Measurements from ENCODE around the gene CCDC159. TPM values are rescaled to one million over a fixed set of nuclear protein-coding genes. Genes with fewer than 3 reads are reported as not detected.

The CCDC159 gene
- total and polyA plus RNA-seq, 2 of the 13 experiments (the other 11 are each of a cell fraction or from before 2014, with no cell fraction given) = 1.7 to 6.3 TPM

GRCh38 chr19:11324079-11324661 lies 22.1 kb upstream of the CCDC159 start (continued):
- TF ChIP-seq, protein P1, sequence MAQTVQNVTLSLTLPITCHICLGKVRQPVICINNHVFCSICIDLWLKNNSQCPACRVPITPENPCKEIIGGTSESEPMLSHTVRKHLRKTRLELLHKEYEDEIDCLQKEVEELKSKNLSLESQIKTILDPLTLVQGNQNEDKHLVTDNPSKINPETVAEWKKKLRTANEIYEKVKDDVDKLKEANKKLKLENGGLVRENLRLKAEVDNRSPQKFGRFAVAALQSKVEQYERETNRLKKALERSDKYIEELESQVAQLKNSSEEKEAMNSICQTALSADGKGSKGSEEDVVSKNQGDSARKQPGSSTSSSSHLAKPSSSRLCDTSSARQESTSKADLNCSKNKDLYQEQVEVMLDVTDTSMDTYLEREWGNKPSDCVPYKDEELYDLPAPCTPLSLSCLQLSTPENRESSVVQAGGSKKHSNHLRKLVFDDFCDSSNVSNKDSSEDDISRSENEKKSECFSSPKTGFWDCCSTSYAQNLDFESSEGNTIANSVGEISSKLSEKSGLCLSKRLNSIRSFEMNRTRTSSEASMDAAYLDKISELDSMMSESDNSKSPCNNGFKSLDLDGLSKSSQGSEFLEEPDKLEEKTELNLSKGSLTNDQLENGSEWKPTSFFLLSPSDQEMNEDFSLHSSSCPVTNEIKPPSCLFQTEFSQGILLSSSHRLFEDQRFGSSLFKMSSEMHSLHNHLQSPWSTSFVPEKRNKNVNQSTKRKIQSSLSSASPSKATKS (CRISPR knock-in tag; IDR thresholded peaks at IDR 0.05) = no peak
- TF ChIP-seq ZBTB38 (CRISPR knock-in tag; IDR thresholded peaks at IDR 0.05) = no peak
- TF ChIP-seq, protein P2, sequence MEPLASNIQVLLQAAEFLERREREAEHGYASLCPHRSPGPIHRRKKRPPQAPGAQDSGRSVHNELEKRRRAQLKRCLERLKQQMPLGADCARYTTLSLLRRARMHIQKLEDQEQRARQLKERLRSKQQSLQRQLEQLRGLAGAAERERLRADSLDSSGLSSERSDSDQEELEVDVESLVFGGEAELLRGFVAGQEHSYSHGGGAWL (CRISPR knock-in tag; IDR thresholded peaks at IDR 0.05) = peak; percentile 29; the same call in 1 of the 2 replicates
- TF ChIP-seq TFE3 (CRISPR knock-in tag; IDR thresholded peaks at IDR 0.05) = 0 out of 2 replicates have a peak, but pooled peaks have one; percentile 27
- no peak for TF ChIP-seq ZFP41 (CRISPR knock-in tag; IDR thresholded peaks at IDR 0.05; ENCODE audit: borderline replicate concordance)
- no peak for TF ChIP-seq MXD4 (CRISPR knock-in tag; IDR thresholded peaks at IDR 0.05)
- TF ChIP-seq SKIL (CRISPR knock-in tag; IDR thresholded peaks at IDR 0.05; ENCODE audit: borderline replicate concordance) = no peak
- TF ChIP-seq CBX1 (IDR thresholded peaks at IDR 0.05; ENCODE audit: low read depth) = peak; percentile 32
- TF ChIP-seq FOXA1 (IDR thresholded peaks at IDR 0.05) = no peak
- TF ChIP-seq FOXA1 (CRISPR knock-in tag; IDR thresholded peaks at IDR 0.05) = 0 out of 2 replicates have a peak, but pooled peaks have one; percentile 10
- TF ChIP-seq NFKBIZ (CRISPR knock-in tag; IDR thresholded peaks at IDR 0.05) = no peak
- TF ChIP-seq ZBTB26 (CRISPR knock-in tag; IDR thresholded peaks at IDR 0.05; ENCODE audit: borderline replicate concordance) = no peak
- TF ChIP-seq, protein P3, sequence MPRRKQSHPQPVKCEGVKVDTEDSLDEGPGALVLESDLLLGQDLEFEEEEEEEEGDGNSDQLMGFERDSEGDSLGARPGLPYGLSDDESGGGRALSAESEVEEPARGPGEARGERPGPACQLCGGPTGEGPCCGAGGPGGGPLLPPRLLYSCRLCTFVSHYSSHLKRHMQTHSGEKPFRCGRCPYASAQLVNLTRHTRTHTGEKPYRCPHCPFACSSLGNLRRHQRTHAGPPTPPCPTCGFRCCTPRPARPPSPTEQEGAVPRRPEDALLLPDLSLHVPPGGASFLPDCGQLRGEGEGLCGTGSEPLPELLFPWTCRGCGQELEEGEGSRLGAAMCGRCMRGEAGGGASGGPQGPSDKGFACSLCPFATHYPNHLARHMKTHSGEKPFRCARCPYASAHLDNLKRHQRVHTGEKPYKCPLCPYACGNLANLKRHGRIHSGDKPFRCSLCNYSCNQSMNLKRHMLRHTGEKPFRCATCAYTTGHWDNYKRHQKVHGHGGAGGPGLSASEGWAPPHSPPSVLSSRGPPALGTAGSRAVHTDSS (CRISPR knock-in tag; conservative IDR thresholded peaks at IDR 0.05) = no peak
- no peak for TF ChIP-seq SETDB1 (CRISPR knock-in tag; IDR thresholded peaks at IDR 0.05; ENCODE audit: borderline replicate concordance)
- TF ChIP-seq MLLT10 (CRISPR knock-in tag; IDR thresholded peaks at IDR 0.05) = no peak
- TF ChIP-seq, protein P4, sequence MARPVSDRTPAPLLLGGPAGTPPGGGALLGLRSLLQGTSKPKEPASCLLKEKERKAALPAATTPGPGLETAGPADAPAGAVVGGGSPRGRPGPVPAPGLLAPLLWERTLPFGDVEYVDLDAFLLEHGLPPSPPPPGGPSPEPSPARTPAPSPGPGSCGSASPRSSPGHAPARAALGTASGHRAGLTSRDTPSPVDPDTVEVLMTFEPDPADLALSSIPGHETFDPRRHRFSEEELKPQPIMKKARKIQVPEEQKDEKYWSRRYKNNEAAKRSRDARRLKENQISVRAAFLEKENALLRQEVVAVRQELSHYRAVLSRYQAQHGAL (CRISPR knock-in tag; IDR thresholded peaks at IDR 0.05; ENCODE audit: not compliant biosample characterization) = no peak
- no peak for TF ChIP-seq ZNF878 (CRISPR knock-in tag; IDR thresholded peaks at IDR 0.05)
- no peak for TF ChIP-seq SMARCC2 (IDR thresholded peaks at IDR 0.05)
- TF ChIP-seq ZNF451 (CRISPR knock-in tag; IDR thresholded peaks at IDR 0.05) = no peak
- no peak for TF ChIP-seq ZFP37 (CRISPR knock-in tag; IDR thresholded peaks at IDR 0.05; ENCODE audit: borderline replicate concordance)
- TF ChIP-seq ZNF775 (CRISPR knock-in tag; IDR thresholded peaks at IDR 0.05; ENCODE audit: borderline replicate concordance) = no peak
